Measurements from ENCODE around the gene CCDC154. TPM values are rescaled to one million over a fixed set of nuclear protein-coding genes. Genes with fewer than 3 reads are reported as not detected.

CCDC154 gene
- total and polyA plus RNA-seq, 2 experiments from 2014 or later: 0.31 TPM; not detected in 1

GRCh38 chr16:1398351-1398750 lies 46.0 kb downstream of the CCDC154 start (continued):
- TF ChIP-seq CTCF (conservative IDR thresholded peaks at IDR 0.05; ENCODE audit: low read depth in 2 of 2): no peak
- TF ChIP-seq ETS1 (IDR thresholded peaks at IDR 0.05): no peak
- TF ChIP-seq CREB1 (CRISPR knock-in tag; IDR thresholded peaks at IDR 0.05; ENCODE audit: low read depth): no peak
- no peak for TF ChIP-seq JUNB (IDR thresholded peaks at IDR 0.05; ENCODE audit: unreplicated experiment)
- TF ChIP-seq EZH2 (IDR thresholded peaks at IDR 0.05; ENCODE audit: low read depth, unreplicated experiment): no peak

GRCh38 chr16:1397779-1398178 lies 46.6 kb downstream of the CCDC154 start:
- H3K9me3 Mint-ChIP-seq: no peaks in the 10 kb centered on the region
- no peak overlapping the region for H2AFZ ChIP-seq
- H3K4me3 ChIP-seq: no peak overlapping the region
- H3F3A ChIP-seq (replicated peaks; ENCODE audit: low read depth): no peaks in the 10 kb centered on the region
- no peaks in the 10 kb centered on the region; the same call in 2 of the 3 replicates for H3K4me1 Mint-ChIP-seq
- H3K79me2 ChIP-seq (replicated peaks; ENCODE audit: insufficient read depth): no peaks in the 10 kb centered on the region
- H3K27me3 ChIP-seq (ENCODE audit: insufficient read depth): no peaks in the 10 kb centered on the region
- TF ChIP-seq EZH2 (IDR thresholded peaks at IDR 0.05; ENCODE audit: low read depth, unreplicated experiment) (no peak), ZNF462 (CRISPR knock-in tag; IDR thresholded peaks at IDR 0.05) (no peak), CREB1 (CRISPR knock-in tag; IDR thresholded peaks at IDR 0.05; ENCODE audit: low read depth) (no peak), STAT1 (IDR thresholded peaks at IDR 0.05; ENCODE audit: unreplicated experiment) (no peak), REST (IDR thresholded peaks at IDR 0.05; ENCODE audit: unreplicated experiment) (no peak), ETS1 (IDR thresholded peaks at IDR 0.05) (no peak), POLR2AphosphoS5 (IDR thresholded peaks at IDR 0.05; ENCODE audit: low read depth) (no peak)
- peaks cover 7% of the 10 kb centered on the region for H3K27me3 Mint-ChIP-seq (ENCODE audit: insufficient read depth, low read depth, poor library complexity)
- no peaks in the 10 kb centered on the region for H3K36me3 ChIP-seq (ENCODE audit: insufficient read depth)
- ATAC-seq (no peak), DNase-seq (ENCODE audit: low spot score) (no peak)
- no peaks in the 10 kb centered on the region for H3K4me1 ChIP-seq (ENCODE audit: insufficient read depth)
- H3K4me2 ChIP-seq: no peak overlapping the region
- H3K9me2 ChIP-seq (ENCODE audit: insufficient read depth): no peaks in the 10 kb centered on the region
- no peak overlapping the region for H3K4me3 Mint-ChIP-seq
- no peak overlapping the region for H3K27ac Mint-ChIP-seq
- H3K27ac ChIP-seq (ENCODE audit: low read depth): no peak overlapping the region
- H3K36me3 Mint-ChIP-seq (ENCODE audit: low read depth): peaks cover 12% of the 10 kb centered on the region; the same call in 2 of the 3 replicates
- H4K20me1 ChIP-seq (replicated peaks; ENCODE audit: insufficient read depth): no peaks in the 10 kb centered on the region; the same call in 1 of the 2 replicates

Measured in GM23338 (cell line).